ENCODE measurements around the gene THSD7A.

- TF ChIP-seq CTCF (optimal IDR thresholded peaks at IDR 0.05 in 1 of 3, IDR thresholded peaks at IDR 0.05 in 1 of 3, conservative IDR thresholded peaks at IDR 0.05 in 1 of 3; ENCODE audit: extremely low read depth in 1 of 3, insufficient read depth in 2 of 3, low read length in 3 of 3) (no peak), EZH2 (IDR thresholded peaks at IDR 0.05; ENCODE audit: low read length) (no peak)
Measured at GRCh38 chr7:11605749-11606148, 226.2 kb downstream of the THSD7A start.

Data from keratinocyte (primary cell).